Vagina (tissue), 2 donors: ENCODE results near the gene JAK1. TPM values are rescaled to one million over a fixed set of nuclear protein-coding genes. Genes with fewer than 3 reads are reported as not detected.

Source experiments
- DNase-seq, 2 donors: peaks; one replicate each; pipeline ENCODE4 v3.0.0-alpha.2; 2017; ENCODE audit errors: extremely low spot score in 2 of 2
- H3K27ac ChIP-seq: fragments of 200-600 bp; sonication (generic); one replicate; pipeline ENCODE4 v1.5.1; 2019
- H3K27me3 ChIP-seq: fragments of 200-600 bp; sonication (generic); one replicate; pipeline ENCODE4 v1.5.1; 2019
- H3K36me3 ChIP-seq, 2 donors: fragments of 200-600 bp; sonication (generic); one replicate each; pipeline ENCODE4 v1.5.1; 2017 to 2019
- H3K4me1 ChIP-seq: fragments of 200-600 bp; sonication (generic); one replicate; pipeline ENCODE4 v1.5.1; 2019
- H3K4me3 ChIP-seq, 2 donors: fragments of 200-600 bp; sonication (generic); 1 replicate in 1 of 2; 2 replicates in 1 of 2; pipeline ENCODE4 v1.5.1; 2016 to 2019
- H3K9me3 ChIP-seq: fragments of 200-600 bp; sonication (generic); one replicate; pipeline ENCODE4 v1.5.1; 2019
- POLR2A ChIP-seq, 2 donors: fragments of 450-650 bp; IDR thresholded peaks; one replicate each; pipeline ENCODE4 v1.6.1; 2017; ENCODE audit warnings: antibody characterized with exemption in 2 of 2, mild to moderate bottlenecking in 2 of 2, moderate library complexity in 2 of 2
- POLR2AphosphoS5 ChIP-seq, 2 donors: sonication (generic); formaldehyde crosslinking; IDR thresholded peaks; one replicate each; pipeline ENCODE4 v1.9.0; 2017; ENCODE audit warnings: antibody characterized with exemption in 2 of 2, mild to moderate bottlenecking in 2 of 2, low read depth in 1 of 2; ENCODE audit not compliant: insufficient read depth in 1 of 2
- intact Hi-C: fragments of 100-400 bp; cut with DNase I; formaldehyde crosslinking; loops from one replicate; pipeline ENCODE4 v1.15.1; 2023
- total RNA-seq: library from RNA; depleted of rRNA; stranded (reverse); fragments of >200 nt; gene quantifications from one replicate; pipeline ENCODE4 v1.2.3, GENCODE V29; 2016
- TF ChIP-seq, protein P1 (sequence below), 3 experiments: fragments of 450-650 bp in 2 of 3; fragments of 200-600 bp in 1 of 3; sonication (generic) in 1 of 3; IDR thresholded peaks; one replicate each; pipeline ENCODE4 v1.5.1; 2017 to 2019; ENCODE audit warnings: antibody characterized with exemption in 3 of 3, mild to moderate bottlenecking in 2 of 3, moderate library complexity in 2 of 3

Gene JAK1
- total RNA-seq, 1 donor from 2014 or later: 93.3 TPM

DNA sequence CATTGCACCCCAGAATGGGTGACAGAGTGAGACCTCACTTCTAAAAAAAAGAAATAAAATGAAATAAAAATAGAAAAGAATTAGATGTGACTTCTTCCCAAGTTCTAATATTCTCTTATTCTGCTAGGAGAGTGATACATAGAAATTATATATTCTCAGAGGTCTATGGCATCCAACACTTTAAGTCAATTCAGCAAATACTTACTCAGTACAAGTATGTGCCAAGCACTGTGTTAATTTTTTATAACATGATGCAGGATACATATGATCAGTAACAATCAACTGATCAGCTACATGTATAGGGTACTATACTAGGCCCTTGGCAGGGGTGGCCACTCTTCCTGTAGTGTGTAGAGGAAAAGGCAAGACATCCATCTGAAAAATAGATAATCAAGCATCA lies 13.0 kb upstream of the JAK1 start:
- H3K27me3 ChIP-seq: no peaks in the 10 kb centered on the region
- no peak overlapping the region for H3K4me3 ChIP-seq
- peaks cover 9% of the 10 kb centered on the region for H3K4me1 ChIP-seq
- no peak for TF ChIP-seq POLR2AphosphoS5 (IDR thresholded peaks at IDR 0.05; ENCODE audit: insufficient read depth in 1 of 2, low read depth in 1 of 2)
- no peak for TF ChIP-seq POLR2A (IDR thresholded peaks at IDR 0.05)
- TF ChIP-seq, protein P1, sequence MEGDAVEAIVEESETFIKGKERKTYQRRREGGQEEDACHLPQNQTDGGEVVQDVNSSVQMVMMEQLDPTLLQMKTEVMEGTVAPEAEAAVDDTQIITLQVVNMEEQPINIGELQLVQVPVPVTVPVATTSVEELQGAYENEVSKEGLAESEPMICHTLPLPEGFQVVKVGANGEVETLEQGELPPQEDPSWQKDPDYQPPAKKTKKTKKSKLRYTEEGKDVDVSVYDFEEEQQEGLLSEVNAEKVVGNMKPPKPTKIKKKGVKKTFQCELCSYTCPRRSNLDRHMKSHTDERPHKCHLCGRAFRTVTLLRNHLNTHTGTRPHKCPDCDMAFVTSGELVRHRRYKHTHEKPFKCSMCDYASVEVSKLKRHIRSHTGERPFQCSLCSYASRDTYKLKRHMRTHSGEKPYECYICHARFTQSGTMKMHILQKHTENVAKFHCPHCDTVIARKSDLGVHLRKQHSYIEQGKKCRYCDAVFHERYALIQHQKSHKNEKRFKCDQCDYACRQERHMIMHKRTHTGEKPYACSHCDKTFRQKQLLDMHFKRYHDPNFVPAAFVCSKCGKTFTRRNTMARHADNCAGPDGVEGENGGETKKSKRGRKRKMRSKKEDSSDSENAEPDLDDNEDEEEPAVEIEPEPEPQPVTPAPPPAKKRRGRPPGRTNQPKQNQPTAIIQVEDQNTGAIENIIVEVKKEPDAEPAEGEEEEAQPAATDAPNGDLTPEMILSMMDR (IDR thresholded peaks at IDR 0.05): no peak
- intact Hi-C loops: no loop called here
- no peaks in the 10 kb centered on the region for H3K36me3 ChIP-seq
- DNase-seq: no peak
- H3K27ac ChIP-seq: no peak overlapping the region
- H3K9me3 ChIP-seq: no peaks in the 10 kb centered on the region

DNA sequence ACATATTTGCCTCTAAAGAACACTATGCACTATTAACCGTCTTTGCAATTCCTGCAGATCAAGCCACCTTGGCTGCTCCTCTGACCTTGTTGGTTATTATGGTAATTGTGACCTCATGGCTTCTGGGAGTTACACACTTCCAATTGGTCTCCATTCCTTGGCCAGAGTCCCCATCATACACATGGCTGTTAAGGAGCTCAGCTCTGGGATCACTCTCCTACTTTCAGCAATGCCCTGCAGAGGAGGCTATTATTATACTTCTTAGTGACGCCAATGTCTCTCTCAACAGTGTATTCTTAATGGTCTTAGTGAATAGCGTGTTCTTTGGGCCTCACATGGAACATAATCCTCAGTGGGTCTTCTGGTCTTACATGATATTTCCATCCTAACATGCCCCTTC lies 10.0 kb upstream of the JAK1 start:
- H3K27me3 ChIP-seq: no peaks in the 10 kb centered on the region
- H3K4me1 ChIP-seq: no peaks in the 10 kb centered on the region
- no peak overlapping the region for H3K4me3 ChIP-seq
- intact Hi-C loops: no loop called here
- no peak for TF ChIP-seq POLR2AphosphoS5 (IDR thresholded peaks at IDR 0.05; ENCODE audit: insufficient read depth in 1 of 2, low read depth in 1 of 2)
- TF ChIP-seq POLR2A (IDR thresholded peaks at IDR 0.05): no peak
- TF ChIP-seq, protein P1 (IDR thresholded peaks at IDR 0.05): no peak
- no peak overlapping the region for H3K27ac ChIP-seq
- H3K9me3 ChIP-seq: no peaks in the 10 kb centered on the region
- no peaks in the 10 kb centered on the region for H3K36me3 ChIP-seq
- DNase-seq: no peak

DNA sequence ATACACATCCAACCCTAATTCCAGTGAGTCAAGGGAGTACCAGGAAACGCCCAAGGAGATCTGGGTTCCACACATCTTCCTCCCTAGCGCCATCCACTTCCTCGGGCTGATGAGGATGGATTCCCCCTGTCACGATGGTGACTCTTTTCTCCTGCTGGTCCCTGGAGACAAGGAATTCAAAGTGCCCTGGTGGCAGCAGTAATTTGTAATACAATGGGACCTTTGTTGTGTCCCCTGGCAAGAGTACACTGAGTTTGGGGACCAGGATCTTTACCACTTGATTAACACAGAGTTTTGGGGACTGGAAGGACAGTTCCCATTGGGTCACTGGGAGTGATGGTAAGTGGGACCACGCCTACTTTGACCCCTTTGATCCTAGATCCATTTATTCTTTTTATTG lies 9.4 kb upstream of the JAK1 start:
- Histone ChIP-seq H3K4me3 (no peak overlapping the region), H3K9me3 (no peaks in the 10 kb centered on the region), H3K36me3 (no peaks in the 10 kb centered on the region), H3K27me3 (no peaks in the 10 kb centered on the region), H3K4me1 (no peaks in the 10 kb centered on the region), H3K27ac (no peak overlapping the region)
- intact Hi-C loops: no loop called here
- DNase-seq: no peak
- TF ChIP-seq, protein P1 (IDR thresholded peaks at IDR 0.05): no peak

DNA sequence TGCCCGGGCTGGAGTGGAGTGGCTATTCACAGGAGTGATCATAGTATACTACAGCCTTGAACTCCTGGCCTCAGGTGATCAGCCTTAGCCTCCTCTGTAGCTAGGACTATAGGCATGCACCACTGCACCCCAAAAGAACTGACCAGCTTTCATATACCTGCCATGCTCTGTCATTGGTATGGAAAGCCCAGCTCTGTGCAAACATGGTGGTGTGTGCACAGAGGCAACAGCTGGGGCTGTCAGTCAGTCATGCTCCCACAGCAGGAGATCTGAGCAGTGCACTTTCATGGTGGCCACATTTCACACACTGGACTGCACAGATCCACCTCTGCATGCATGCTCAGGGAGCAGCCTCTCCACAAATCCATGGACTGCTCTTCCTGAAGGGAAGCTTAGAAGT lies 8.8 kb upstream of the JAK1 start:
- TF ChIP-seq, protein P1 (IDR thresholded peaks at IDR 0.05): no peak
- no peak for TF ChIP-seq POLR2A (IDR thresholded peaks at IDR 0.05)
- TF ChIP-seq POLR2AphosphoS5 (IDR thresholded peaks at IDR 0.05; ENCODE audit: insufficient read depth in 1 of 2, low read depth in 1 of 2): no peak
- DNase-seq: no peak
- H3K27ac ChIP-seq: no peak overlapping the region

DNA sequence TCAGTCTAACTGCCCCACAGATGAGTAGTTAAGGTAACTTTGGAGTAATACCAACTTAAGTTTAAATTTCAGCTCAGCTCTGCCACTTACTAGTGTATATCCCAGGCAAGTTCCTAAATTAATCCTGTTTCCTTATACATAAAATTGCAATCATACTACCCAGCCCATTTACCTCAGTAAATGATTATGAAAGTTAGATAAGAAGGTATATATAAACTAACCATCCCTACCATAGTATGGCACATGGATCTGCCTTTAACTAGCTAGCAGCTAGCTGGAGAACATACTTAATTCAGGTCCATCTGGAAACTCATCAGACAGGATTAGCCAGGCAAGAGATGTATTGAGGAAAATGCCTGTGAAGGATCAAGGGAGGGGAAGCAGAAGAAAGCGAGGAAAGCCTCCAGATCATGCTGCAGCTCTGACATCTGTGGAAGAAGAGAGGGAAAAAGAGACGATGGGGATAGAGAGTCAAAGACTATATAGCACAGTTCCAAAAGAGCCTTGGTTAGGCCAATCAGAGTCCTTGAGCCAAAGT lies 8.0 kb upstream of the JAK1 start:
- no peaks in the 10 kb centered on the region for H3K9me3 ChIP-seq
- TF ChIP-seq POLR2AphosphoS5 (IDR thresholded peaks at IDR 0.05; ENCODE audit: insufficient read depth in 1 of 2, low read depth in 1 of 2) (no peak), POLR2A (IDR thresholded peaks at IDR 0.05) (no peak)
- TF ChIP-seq, protein P1 (IDR thresholded peaks at IDR 0.05): no peak
- H3K36me3 ChIP-seq: no peaks in the 10 kb centered on the region
- H3K4me3 ChIP-seq: no peak overlapping the region
- H3K27me3 ChIP-seq: no peaks in the 10 kb centered on the region
- intact Hi-C loops: no loop called here
- no peak overlapping the region for H3K27ac ChIP-seq
- DNase-seq: no peak
- H3K4me1 ChIP-seq: no peaks in the 10 kb centered on the region

More for the DNA sequence above, 8.8 kb upstream of the JAK1 start:
- H3K4me3 ChIP-seq: no peak overlapping the region
- no peaks in the 10 kb centered on the region for H3K36me3 ChIP-seq
- intact Hi-C loops: no loop called here
- H3K27me3 ChIP-seq: no peaks in the 10 kb centered on the region
- no peaks in the 10 kb centered on the region for H3K4me1 ChIP-seq
- no peaks in the 10 kb centered on the region for H3K9me3 ChIP-seq
